Measurements from ENCODE around the gene ZBTB3. TPM values are rescaled to one million over a fixed set of nuclear protein-coding genes. Genes with fewer than 3 reads are reported as not detected.
A peak's percentile ranks its signal among the peaks of the same experiment; 100 is the strongest.

ZBTB3 gene
- total RNA-seq, 2 experiments from 2014 or later: 2.3 to 3.5 TPM

GRCh38 chr11:62702246-62702645 is 51.7 kb downstream of the ZBTB3 start:
- H3K27me3 Mint-ChIP-seq: no peaks in the 10 kb centered on the region
- no peaks in the 10 kb centered on the region for H3K9me3 Mint-ChIP-seq
- CTCF ChIA-PET: no interaction called here
- no peak for ATAC-seq (ENCODE audit: poor library complexity)
- no peaks in the 10 kb centered on the region for H3K27me3 ChIP-seq (ENCODE audit: control insufficient read depth in 1 of 2, insufficient read depth in 2 of 2, low read length in 2 of 2)
- no peak for TF ChIP-seq CTCF (IDR thresholded peaks at IDR 0.05)
- peak in 2 of 14 experiments; percentile 41 to 58 for DNase-seq
- peaks cover 18% of the 10 kb centered on the region for H3K36me3 Mint-ChIP-seq (ENCODE audit: low read depth)
- peaks cover 19% of the 10 kb centered on the region for H3K4me1 ChIP-seq (ENCODE audit: insufficient read depth, low read length)
- H3K4me1 Mint-ChIP-seq (ENCODE audit: low read depth): peaks cover 21% of the 10 kb centered on the region
- no peak overlapping the region for H3K27ac ChIP-seq (ENCODE audit: low read depth in 1 of 2, low read length in 2 of 2)
- H3K4me3 Mint-ChIP-seq: no peak overlapping the region
- H3K4me3 ChIP-seq (ENCODE audit: low read length): no peak overlapping the region
- intact Hi-C loops (cut with DNase I, micrococcal nuclease): no loop called here
- no peaks in the 10 kb centered on the region for H3K36me3 ChIP-seq (ENCODE audit: insufficient read depth, low read length)
- no peaks in the 10 kb centered on the region for H3K9me3 ChIP-seq (ENCODE audit: control insufficient read depth in 1 of 2, insufficient read depth in 1 of 2, low read length in 2 of 2)
- POLR2A ChIA-PET: no interaction called here
- peak overlapping the region; percentile 32 for H3K27ac Mint-ChIP-seq

Small RNAs within 50 kb of the gene (microRNA-seq; reads per million reads assigned to microRNA genes)
- 1.8 reads per million for gene MIR6514 (ENCODE audit: borderline microRNAs expressed, borderline replicate concordance)
- not detected for gene MIR6748 (ENCODE audit: borderline microRNAs expressed, borderline replicate concordance)

Other genes with a start within 250 kb of the ZBTB3 start
- gene AHNAK, start 207.4 kb downstream of the ZBTB3 start, total RNA-seq: 100 to 1,000 TPM; 320 to 332 TPM
- 1,000 to 10,000 TPM; 2,181 to 2,269 TPM for gene EEF1G, start 180.3 kb downstream of the ZBTB3 start, total RNA-seq
- 10 to 100 TPM; 25.5 to 26.2 TPM for gene TUT1, start 162.6 kb downstream of the ZBTB3 start, total RNA-seq
- 100 to 1,000 TPM; 167 to 172 TPM for gene MTA2, start 152.3 kb downstream of the ZBTB3 start, total RNA-seq
- 100 to 1,000 TPM; 142 to 144 TPM for gene EML3, start 141.4 kb downstream of the ZBTB3 start, total RNA-seq
- under 1 TPM; 0.42 to 0.71 TPM for gene ROM1, start 140.9 kb downstream of the ZBTB3 start, total RNA-seq
- gene B3GAT3, start 132.2 kb downstream of the ZBTB3 start, total RNA-seq: 10 to 100 TPM; 47.2 to 49.5 TPM
- 100 to 1,000 TPM; 181 to 182 TPM for gene GANAB, start 107.5 kb downstream of the ZBTB3 start, total RNA-seq
- gene INTS5, start 100.9 kb downstream of the ZBTB3 start, total RNA-seq: 10 to 100 TPM; 16.3 TPM
- gene C11orf98, start 89.0 kb downstream of the ZBTB3 start, total RNA-seq: 10 to 100 TPM; 14.3 to 18.5 TPM
- gene CSKMT, start 88.8 kb downstream of the ZBTB3 start, total RNA-seq: 10 to 100 TPM; 17.8 to 18.8 TPM
- 1 to 10 TPM; 1.5 to 2.3 TPM for gene UQCC3, start 82.5 kb downstream of the ZBTB3 start, total RNA-seq
- gene LBHD1, start 81.9 kb downstream of the ZBTB3 start, total RNA-seq: 10 to 100 TPM; 10.4 to 10.5 TPM
- 100 to 1,000 TPM; 196 to 222 TPM for gene UBXN1, start 75.1 kb downstream of the ZBTB3 start, total RNA-seq
- not detected for gene LRRN4CL, start 64.6 kb downstream of the ZBTB3 start, total RNA-seq
- 10 to 100 TPM; 17.1 to 20.0 TPM for gene BSCL2, start 46.7 kb downstream of the ZBTB3 start, total RNA-seq
- not detected for gene GNG3, start 46.5 kb downstream of the ZBTB3 start, total RNA-seq
- 10 to 100 TPM; 35.2 to 37.6 TPM for gene HNRNPUL2, start 26.7 kb downstream of the ZBTB3 start, total RNA-seq
- gene TTC9C, start 25.7 kb downstream of the ZBTB3 start, total RNA-seq: 1 to 10 TPM; 5.2 to 7.0 TPM
- gene POLR2G, start 7.4 kb upstream of the ZBTB3 start, total RNA-seq: 10 to 100 TPM; 45.3 to 47.9 TPM
- gene TAF6L, start 17.2 kb upstream of the ZBTB3 start, total RNA-seq: 10 to 100 TPM; 11.5 to 11.8 TPM
- 10 to 100 TPM; 34.7 to 37.4 TPM for gene TMEM179B, start 33.2 kb upstream of the ZBTB3 start, total RNA-seq
- 1 to 10 TPM; 6.2 to 8.7 TPM for gene TMEM223, start 37.8 kb upstream of the ZBTB3 start, total RNA-seq
- gene NXF1, start 51.3 kb upstream of the ZBTB3 start, total RNA-seq: 100 to 1,000 TPM; 343 to 358 TPM
- gene STX5, start 77.9 kb upstream of the ZBTB3 start, total RNA-seq: 100 to 1,000 TPM in 1 of 2 experiments, 10 to 100 TPM in 1; 93.1 to 104 TPM
- gene TEX54, start 78.7 kb upstream of the ZBTB3 start, total RNA-seq: under 1 TPM in 1 of 2 experiments, not detected in 1; 0.59 TPM
- gene WDR74, start 85.4 kb upstream of the ZBTB3 start, total RNA-seq: 100 to 1,000 TPM; 289 to 297 TPM
- 100 to 1,000 TPM; 231 to 234 TPM for gene SLC3A2, start 126.7 kb upstream of the ZBTB3 start, total RNA-seq
- gene CHRM1, start 167.2 kb upstream of the ZBTB3 start, total RNA-seq: not detected
- not detected for gene SLC22A6, start 230.8 kb upstream of the ZBTB3 start, total RNA-seq

Data from CD4-positive, alpha-beta T cell (primary cell).